ENCODE results near the gene AGAP1. TPM values are rescaled to one million over a fixed set of nuclear protein-coding genes. Genes with fewer than 3 reads are reported as not detected.

Gene AGAP1
- total RNA-seq (2022; extraction: Qiagen RNA extraction) = 14.6 to 25.3 TPM (median 22.9 TPM) in 5 replicates

GRCh38 chr2:235493775-235494715 is at the start of gene AGAP1:
AGAP1 (plus strand) TSS chr2:235494043.

GRCh38 chr2:236168110-236169080 is 674.6 kb downstream of the AGAP1 start, which contains the start of gene GBX2:
GBX2 (minus strand) TSS chr2:236168386; CDS start chr2:236167971, 415 bp downstream.

